LNCAP (cell line): ENCODE results near the gene UBE3B.

ENCODE experiments used
- TF ChIP-seq, protein P1 (sequence below): fragments of 450-650 bp; IDR thresholded peaks from 2 replicates; pipeline ENCODE4 v1.5.1; 2017; ENCODE audit warnings: mild to moderate bottlenecking

Gene UBE3B

GRCh38 chr12:109521831-109522230 is 44.4 kb downstream of the UBE3B start:
- TF ChIP-seq, protein P1, sequence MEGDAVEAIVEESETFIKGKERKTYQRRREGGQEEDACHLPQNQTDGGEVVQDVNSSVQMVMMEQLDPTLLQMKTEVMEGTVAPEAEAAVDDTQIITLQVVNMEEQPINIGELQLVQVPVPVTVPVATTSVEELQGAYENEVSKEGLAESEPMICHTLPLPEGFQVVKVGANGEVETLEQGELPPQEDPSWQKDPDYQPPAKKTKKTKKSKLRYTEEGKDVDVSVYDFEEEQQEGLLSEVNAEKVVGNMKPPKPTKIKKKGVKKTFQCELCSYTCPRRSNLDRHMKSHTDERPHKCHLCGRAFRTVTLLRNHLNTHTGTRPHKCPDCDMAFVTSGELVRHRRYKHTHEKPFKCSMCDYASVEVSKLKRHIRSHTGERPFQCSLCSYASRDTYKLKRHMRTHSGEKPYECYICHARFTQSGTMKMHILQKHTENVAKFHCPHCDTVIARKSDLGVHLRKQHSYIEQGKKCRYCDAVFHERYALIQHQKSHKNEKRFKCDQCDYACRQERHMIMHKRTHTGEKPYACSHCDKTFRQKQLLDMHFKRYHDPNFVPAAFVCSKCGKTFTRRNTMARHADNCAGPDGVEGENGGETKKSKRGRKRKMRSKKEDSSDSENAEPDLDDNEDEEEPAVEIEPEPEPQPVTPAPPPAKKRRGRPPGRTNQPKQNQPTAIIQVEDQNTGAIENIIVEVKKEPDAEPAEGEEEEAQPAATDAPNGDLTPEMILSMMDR = no peak

DNA sequence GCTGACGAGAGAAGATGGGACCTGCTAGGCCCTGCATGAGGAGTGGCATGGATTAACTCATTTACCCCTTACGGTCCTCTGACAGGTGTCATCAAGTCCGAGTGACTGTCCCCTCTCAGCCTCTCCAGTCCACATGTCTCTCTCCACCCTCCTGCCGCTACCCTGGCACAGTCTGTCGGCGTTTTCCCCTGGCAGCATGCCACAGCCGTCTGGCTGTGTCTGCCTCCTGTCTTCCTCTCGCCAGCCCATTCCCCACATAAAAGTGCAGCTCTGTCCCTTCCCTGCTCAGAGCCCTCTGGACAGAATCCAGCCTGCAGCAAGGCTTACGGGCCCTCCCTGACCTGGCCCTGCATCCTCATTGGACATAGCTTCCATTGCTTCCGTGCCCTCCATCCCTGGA is 45.6 kb downstream of the UBE3B start:
- TF ChIP-seq, protein P1 = no peak

DNA sequence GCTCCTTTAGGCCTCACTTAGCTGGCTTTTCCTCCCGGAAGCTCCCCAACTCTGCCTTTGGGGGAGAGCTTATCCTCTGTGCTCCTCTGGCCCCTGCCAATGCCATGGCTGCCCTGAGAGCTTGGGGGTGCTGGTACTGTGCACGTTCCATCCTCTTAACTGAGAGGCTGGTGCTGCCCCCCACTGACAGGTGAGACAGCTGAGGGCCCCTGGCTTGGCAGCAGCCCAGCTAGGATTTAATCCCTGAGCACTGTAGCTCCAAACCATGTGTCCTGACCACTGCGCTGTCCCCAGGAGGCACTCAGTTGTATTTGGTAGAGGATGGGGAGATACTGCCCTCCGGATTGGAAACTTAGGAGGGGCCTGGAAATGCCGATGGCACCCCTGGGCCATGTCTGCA is 46.1 kb downstream of the UBE3B start:
- TF ChIP-seq, protein P1 = no peak

DNA sequence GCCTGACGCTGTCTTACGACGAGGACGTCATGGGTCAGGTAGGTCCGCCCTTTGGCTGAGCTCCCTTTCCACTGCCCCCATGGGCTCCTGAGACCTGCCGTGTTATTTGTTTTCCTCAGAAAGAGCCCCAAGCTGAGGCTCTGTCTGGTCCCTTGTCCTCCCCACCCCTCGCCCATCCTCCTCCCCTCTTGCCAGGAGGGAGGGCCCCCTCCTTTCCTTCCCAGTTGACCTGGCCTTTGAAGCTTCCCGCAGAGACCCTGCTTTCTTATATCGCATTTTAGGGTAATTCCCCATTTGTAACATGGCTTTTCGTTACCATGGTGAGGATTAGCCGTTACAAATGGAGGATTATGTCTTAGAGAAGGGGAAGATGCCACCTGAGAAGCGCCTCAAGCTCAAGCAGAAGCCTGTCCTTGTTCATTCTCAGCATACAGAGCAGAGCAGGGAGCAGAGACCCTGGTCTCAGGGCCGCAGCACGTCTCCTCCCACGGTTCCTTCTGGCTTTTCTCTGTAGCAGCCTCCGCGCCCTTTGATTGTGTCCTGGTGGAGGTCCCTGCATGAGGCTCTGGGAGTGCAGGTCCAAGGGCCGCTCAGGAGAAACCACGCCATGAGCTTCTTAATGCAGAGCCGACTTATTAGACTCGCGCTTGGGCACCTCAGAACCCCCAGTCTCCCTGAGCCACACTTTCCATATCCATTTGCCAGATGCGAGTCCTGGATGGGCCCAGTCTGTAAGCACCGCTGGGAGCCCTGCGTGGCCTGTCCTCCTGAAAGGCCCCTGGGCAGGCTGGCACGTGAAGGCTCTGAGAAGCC is 47.2 kb downstream of the UBE3B start:
- TF ChIP-seq, protein P1 = no peak

DNA sequence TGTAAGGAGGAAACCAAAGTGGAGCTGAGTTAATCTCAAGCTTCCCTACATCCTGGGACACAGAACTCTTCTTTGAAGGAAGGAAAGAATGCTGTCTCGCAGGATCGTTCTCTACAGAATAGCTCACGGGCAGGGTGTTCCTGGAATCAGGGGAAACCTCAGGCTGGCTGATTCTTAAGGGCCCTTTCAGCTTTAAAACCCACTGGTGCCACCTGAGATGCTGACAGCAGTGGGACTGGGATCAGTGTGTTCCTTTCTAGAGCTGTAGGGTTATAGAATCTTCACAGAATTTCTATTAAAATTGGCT is 47.8 kb downstream of the UBE3B start:
- TF ChIP-seq, protein P1 = no peak

DNA sequence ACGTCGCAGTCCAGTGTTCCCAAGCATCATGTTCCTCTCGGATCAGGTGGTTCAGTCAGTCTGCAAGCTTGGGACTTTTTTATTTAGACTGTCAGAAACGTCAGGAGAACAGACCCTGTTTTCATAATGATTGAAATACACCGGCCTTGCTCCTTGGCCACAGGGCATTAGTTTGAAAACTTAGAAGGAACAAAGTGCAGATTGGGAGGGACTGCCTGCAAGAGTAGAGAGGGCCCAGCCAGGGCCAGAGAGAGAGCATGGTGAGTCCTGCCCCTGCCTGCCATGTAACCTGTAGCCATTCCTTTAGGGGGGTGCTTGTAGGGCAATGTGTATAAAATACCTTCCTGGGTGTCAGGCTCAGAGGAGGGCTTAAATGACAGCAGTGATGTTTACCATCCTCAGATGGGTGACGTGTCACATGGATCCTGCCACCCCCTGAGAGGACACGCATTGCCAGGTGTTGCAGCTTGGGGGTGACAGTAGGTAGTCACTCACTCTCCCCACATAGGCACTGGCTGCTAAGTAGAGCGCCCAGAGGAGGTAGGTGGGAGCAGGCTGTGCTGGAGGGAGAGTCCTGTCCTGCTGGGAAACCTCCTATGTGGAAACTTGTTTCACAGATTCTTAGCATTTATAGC is 50.2 kb downstream of the UBE3B start:
- TF ChIP-seq, protein P1 = no peak

GRCh38 chr12:109529691-109530640 is 52.5 kb downstream of the UBE3B start:
- TF ChIP-seq, protein P1 = no peak
